ENCODE results near the gene CBLB. TPM values are rescaled to one million over a fixed set of nuclear protein-coding genes. Genes with fewer than 3 reads are reported as not detected.

Gene CBLB
- total RNA-seq, 1 experiment from 2014 or later = 23.9 TPM

- Histone ChIP-seq H3K79me2 (ENCODE audit: low read length) (no peaks in the 10 kb centered on the region), H3K36me3 (ENCODE audit: low read depth, low read length) (0 out of 2 replicates have a peak, but pooled peaks cover 3% of the 10 kb centered on the region), H3K9ac (ENCODE audit: low read length) (0 out of 2 replicates have a peak overlapping the region, but pooled peaks have one; percentile 10), H4K20me1 (ENCODE audit: low read length) (no peaks in the 10 kb centered on the region), H3K4me2 (ENCODE audit: low read length) (peak overlapping the region; percentile 71), H3K27me3 (ENCODE audit: low read length) (no peaks in the 10 kb centered on the region), H2AFZ (ENCODE audit: low read length) (no peak overlapping the region), H3K9me2 (replicated peaks; ENCODE audit: low read length) (no peaks in the 10 kb centered on the region), H3K9me3 (ENCODE audit: low read length) (no peaks in the 10 kb centered on the region), H3F3A (ENCODE audit: low read length, unreplicated experiment) (no peaks in the 10 kb centered on the region), H3K4me1 (ENCODE audit: insufficient read depth, low read length) (peaks cover 30% of the 10 kb centered on the region), H3K4me3 (ENCODE audit: low read length) (no peak overlapping the region; the same call in 1 of the 2 replicates), H3K27ac (ENCODE audit: low read length) (peak overlapping the region; percentile 65)
- intact Hi-C loops (cut with micrococcal nuclease) = no loop called here
- ChIA-PET POLR2A (ENCODE audit: unreplicated experiment) (no interaction called here), CTCF (interaction anchor here (0.6 to 0.7 kb wide), 2 partner anchors 10 to 286 kb away, joined by 3 to 4 read pairs; no protein-coding TSS in a partner anchor)
- BruUV-seq (replicated peaks) = no TSS peak
- ATAC-seq (peak; percentile 87), DNase-seq (peak; percentile 89)
- TF ChIP-seq EZH2phosphoT487 (IDR thresholded peaks at IDR 0.05; ENCODE audit: borderline replicate concordance, low read length) (no peak), CTCF (conservative IDR thresholded peaks at IDR 0.05; ENCODE audit: low read depth, low read length) (0 out of 2 replicates have a peak, but pooled peaks have one; percentile 17)
These were observed 32.3 kb downstream of the CBLB start for GRCh38 chr3:105836533-105836932.

GRCh38 chr3:105835606-105836005 is 33.2 kb downstream of the CBLB start:
- H3K79me2 ChIP-seq (ENCODE audit: low read length) = no peaks in the 10 kb centered on the region
- ChIA-PET POLR2A (ENCODE audit: unreplicated experiment) (interaction anchor here (0.6 kb wide), 1 partner anchor 114 kb away, joined by 4 read pairs; no protein-coding TSS in a partner anchor), CTCF (no interaction called here)
- H3K4me3 ChIP-seq (ENCODE audit: low read length) = no peak overlapping the region; the same call in 1 of the 2 replicates
- H3K36me3 ChIP-seq (ENCODE audit: low read depth, low read length) = 0 out of 2 replicates have a peak, but pooled peaks cover 3% of the 10 kb centered on the region
- no peaks in the 10 kb centered on the region for H4K20me1 ChIP-seq (ENCODE audit: low read length)
- no peak for TF ChIP-seq EZH2phosphoT487 (IDR thresholded peaks at IDR 0.05; ENCODE audit: borderline replicate concordance, low read length)
- TF ChIP-seq EZH2 (IDR thresholded peaks at IDR 0.05; ENCODE audit: low read length, unreplicated experiment) = no peak
- no peak for TF ChIP-seq CTCF (conservative IDR thresholded peaks at IDR 0.05; ENCODE audit: low read depth, low read length)
- intact Hi-C loops (cut with micrococcal nuclease) = no loop called here
- H3K27me3 ChIP-seq (ENCODE audit: low read length) = no peaks in the 10 kb centered on the region
- no TSS peak for BruUV-seq (replicated peaks)
- H3K4me1 ChIP-seq (ENCODE audit: insufficient read depth, low read length) = peaks cover 33% of the 10 kb centered on the region
- no peak overlapping the region for H3K9ac ChIP-seq (ENCODE audit: low read length)
- no peaks in the 10 kb centered on the region for H3K9me2 ChIP-seq (replicated peaks; ENCODE audit: low read length)
- H3K9me3 ChIP-seq (ENCODE audit: low read length) = no peaks in the 10 kb centered on the region
- no peaks in the 10 kb centered on the region for H3F3A ChIP-seq (ENCODE audit: low read length, unreplicated experiment)
- peak overlapping the region; percentile 71 for H3K4me2 ChIP-seq (ENCODE audit: low read length)
- H2AFZ ChIP-seq (ENCODE audit: low read length) = no peak overlapping the region
- H3K27ac ChIP-seq (ENCODE audit: low read length) = peak overlapping the region; percentile 65
- ATAC-seq (peak; percentile 13; the same call in 1 of the 2 replicates), DNase-seq (peak; percentile 53)

GRCh38 chr3:105834768-105835167 is 34.0 kb downstream of the CBLB start:
- H3K27me3 ChIP-seq (ENCODE audit: low read length) = no peaks in the 10 kb centered on the region
- no peak overlapping the region for H2AFZ ChIP-seq (ENCODE audit: low read length)
- H3K36me3 ChIP-seq (ENCODE audit: low read depth, low read length) = 0 out of 2 replicates have a peak, but pooled peaks cover 3% of the 10 kb centered on the region
- intact Hi-C loops (cut with micrococcal nuclease) = no loop called here
- H3K4me2 ChIP-seq (ENCODE audit: low read length) = peak overlapping the region; percentile 52
- peak; percentile 55 for DNase-seq
- H3K9me2 ChIP-seq (replicated peaks; ENCODE audit: low read length) = no peaks in the 10 kb centered on the region
- peak overlapping the region; percentile 65 for H3K27ac ChIP-seq (ENCODE audit: low read length)
- no peaks in the 10 kb centered on the region for H3K9me3 ChIP-seq (ENCODE audit: low read length)
- H3K4me1 ChIP-seq (ENCODE audit: insufficient read depth, low read length) = peaks cover 42% of the 10 kb centered on the region
- ATAC-seq = no peak
- no peak overlapping the region for H3K4me3 ChIP-seq (ENCODE audit: low read length)
- TF ChIP-seq EZH2 (IDR thresholded peaks at IDR 0.05; ENCODE audit: low read length, unreplicated experiment) (no peak), CTCF (conservative IDR thresholded peaks at IDR 0.05; ENCODE audit: low read depth, low read length) (no peak)
- BruUV-seq (replicated peaks) = no TSS peak
- no peaks in the 10 kb centered on the region for H4K20me1 ChIP-seq (ENCODE audit: low read length)
- 0 out of 2 replicates have a peak overlapping the region, but pooled peaks have one; percentile 6 for H3K9ac ChIP-seq (ENCODE audit: low read length)
- no peaks in the 10 kb centered on the region for H3F3A ChIP-seq (ENCODE audit: low read length, unreplicated experiment)
- no peaks in the 10 kb centered on the region for H3K79me2 ChIP-seq (ENCODE audit: low read length)
- ChIA-PET CTCF (no interaction called here), POLR2A (ENCODE audit: unreplicated experiment) (interaction anchor here (0.6 kb wide), 1 partner anchor 23 kb away, joined by 5 read pairs; no protein-coding TSS in a partner anchor)

All from PC-3 (cell line).